GM10266 (cell line): ENCODE data around the gene CNKSR3.

Source experiments
- DNase-seq: peaks from one replicate; pipeline ENCODE4 v3.0.0; 2012; ENCODE audit errors: extremely low spot score
- TF ChIP-seq, protein P1 (sequence below): IDR thresholded peaks from 2 replicates; pipeline ENCODE4 v1.5.1; 2012; ENCODE audit warnings: mild to moderate bottlenecking, low read depth; ENCODE audit not compliant: control insufficient read depth, insufficient read depth; ENCODE audit errors: missing control alignments

The CNKSR3 gene

DNA sequence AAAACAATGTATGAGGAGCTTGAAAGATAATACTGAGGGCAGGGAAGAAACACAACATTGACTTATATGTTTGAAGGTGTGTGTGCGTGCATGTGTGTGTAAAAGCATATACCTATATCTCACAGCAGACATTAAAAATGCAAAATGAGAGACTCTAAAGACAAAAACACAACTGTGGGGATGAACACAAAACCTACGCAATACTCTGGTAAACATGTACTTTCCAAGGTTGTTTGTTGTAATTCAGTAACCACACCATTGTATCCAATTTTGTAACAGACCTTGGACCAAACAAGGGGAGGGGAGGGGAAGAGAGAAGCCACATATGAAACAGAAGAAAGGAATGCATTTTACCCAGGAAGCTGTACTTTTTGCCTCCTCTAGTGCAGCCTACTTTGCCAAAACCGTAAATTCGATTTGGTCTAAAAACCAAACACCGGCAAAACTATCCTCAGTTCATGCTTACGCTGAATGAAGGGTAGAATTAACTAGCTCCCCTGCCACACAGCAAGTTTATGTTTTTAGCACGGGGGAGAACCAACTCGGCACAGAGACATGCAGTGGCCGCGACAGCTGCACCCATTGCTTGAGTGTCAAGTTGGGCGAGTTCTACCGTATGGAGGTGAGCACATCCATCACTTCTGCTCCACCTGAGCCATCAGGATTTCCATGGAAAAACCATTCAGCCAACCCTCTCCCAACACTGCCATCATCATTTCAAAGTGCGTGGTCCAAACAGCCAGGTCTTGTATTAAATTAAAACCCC, 50.0 kb downstream of the CNKSR3 start:
- DNase-seq: no peak

DNA sequence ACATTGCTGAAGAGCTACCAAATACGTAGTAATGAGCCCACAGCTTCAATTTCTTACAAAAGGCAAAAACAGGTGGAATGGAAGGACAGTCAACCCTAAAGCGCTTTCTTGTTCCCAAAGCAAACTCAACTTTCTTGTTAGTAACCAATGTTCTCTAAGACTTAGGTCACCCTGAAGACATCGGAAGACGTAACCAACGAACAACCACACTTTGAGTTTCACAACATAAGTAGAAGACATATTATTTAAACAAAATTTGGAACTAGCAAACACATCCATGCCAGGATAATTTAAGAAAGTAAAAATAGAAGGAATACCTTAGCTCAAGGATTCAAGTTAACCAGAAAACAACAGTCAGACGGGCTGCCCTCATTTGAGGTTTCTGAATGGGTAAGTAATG, 51.0 kb downstream of the CNKSR3 start:
- TF ChIP-seq, protein P1, sequence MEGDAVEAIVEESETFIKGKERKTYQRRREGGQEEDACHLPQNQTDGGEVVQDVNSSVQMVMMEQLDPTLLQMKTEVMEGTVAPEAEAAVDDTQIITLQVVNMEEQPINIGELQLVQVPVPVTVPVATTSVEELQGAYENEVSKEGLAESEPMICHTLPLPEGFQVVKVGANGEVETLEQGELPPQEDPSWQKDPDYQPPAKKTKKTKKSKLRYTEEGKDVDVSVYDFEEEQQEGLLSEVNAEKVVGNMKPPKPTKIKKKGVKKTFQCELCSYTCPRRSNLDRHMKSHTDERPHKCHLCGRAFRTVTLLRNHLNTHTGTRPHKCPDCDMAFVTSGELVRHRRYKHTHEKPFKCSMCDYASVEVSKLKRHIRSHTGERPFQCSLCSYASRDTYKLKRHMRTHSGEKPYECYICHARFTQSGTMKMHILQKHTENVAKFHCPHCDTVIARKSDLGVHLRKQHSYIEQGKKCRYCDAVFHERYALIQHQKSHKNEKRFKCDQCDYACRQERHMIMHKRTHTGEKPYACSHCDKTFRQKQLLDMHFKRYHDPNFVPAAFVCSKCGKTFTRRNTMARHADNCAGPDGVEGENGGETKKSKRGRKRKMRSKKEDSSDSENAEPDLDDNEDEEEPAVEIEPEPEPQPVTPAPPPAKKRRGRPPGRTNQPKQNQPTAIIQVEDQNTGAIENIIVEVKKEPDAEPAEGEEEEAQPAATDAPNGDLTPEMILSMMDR: no peak
- DNase-seq: no peak

More for the DNA sequence above, 50.0 kb downstream of the CNKSR3 start:
- TF ChIP-seq, protein P1: no peak

- no peak for DNase-seq
- TF ChIP-seq, protein P1: no peak
Observed at GRCh38 chr6:154458565-154459470, 51.7 kb downstream of the CNKSR3 start.

DNA sequence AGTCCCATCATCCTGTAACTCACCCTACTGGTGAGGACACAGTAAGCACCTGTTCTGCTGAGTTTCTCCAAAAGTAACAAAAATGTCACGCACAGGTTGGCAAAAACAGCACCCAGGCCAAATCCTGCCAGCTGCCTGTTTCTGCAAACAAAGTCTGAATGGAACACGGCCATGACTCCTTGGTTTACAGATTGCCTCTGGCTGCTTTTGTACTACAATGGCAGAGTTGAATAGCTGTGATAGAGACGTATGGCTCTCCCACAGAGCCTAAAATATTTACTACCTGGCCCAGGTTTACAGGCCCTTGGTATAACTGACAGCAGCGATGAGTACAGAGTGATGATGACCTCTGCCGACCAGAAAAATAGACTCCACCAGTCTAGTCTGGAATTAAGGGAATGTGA, 52.6 kb downstream of the CNKSR3 start:
- no peak for DNase-seq
- TF ChIP-seq, protein P1: no peak

GRCh38 chr6:154457046-154457713, 53.3 kb downstream of the CNKSR3 start:
- no peak for DNase-seq
- TF ChIP-seq, protein P1: no peak

GRCh38 chr6:154453329-154453728, 57.2 kb downstream of the CNKSR3 start:
- DNase-seq: no peak
- TF ChIP-seq, protein P1: no peak
